H9 (cell line): ENCODE measurements around the gene NPHS1. TPM values are rescaled to one million over a fixed set of nuclear protein-coding genes. Genes with fewer than 3 reads are reported as not detected.

Source experiments
- DNase-seq: peaks from one replicate; pipeline ENCODE4 v3.0.0-alpha.2; 2017
- H2AFZ ChIP-seq: one replicate; pipeline ENCODE4 v1.6.1; 2013; ENCODE audit warnings: mild to moderate bottlenecking, low read length, control low read depth, moderate library complexity
- H2AK5ac ChIP-seq: 2 replicates; pipeline ENCODE4 v1.6.1; 2013; ENCODE audit warnings: low read length, control low read depth, mixed read lengths; ENCODE audit not compliant: insufficient read length
- H2BK120ac ChIP-seq: one replicate; pipeline ENCODE4 v1.6.1; 2013; ENCODE audit warnings: low read depth, mild to moderate bottlenecking, low read length, control low read depth, inconsistent platforms; ENCODE audit not compliant: poor library complexity, severe bottlenecking
- H2BK12ac ChIP-seq: 2 replicates; pipeline ENCODE4 v1.6.1; 2013; ENCODE audit warnings: low read length, control low read depth, mixed read lengths, low read depth; ENCODE audit not compliant: insufficient read length
- H2BK15ac ChIP-seq: 2 replicates; pipeline ENCODE4 v1.6.1; 2013; ENCODE audit warnings: low read depth, low read length, control low read depth
- H2BK20ac ChIP-seq: one replicate; pipeline ENCODE4 v1.6.1; 2013; ENCODE audit warnings: low read depth, mild to moderate bottlenecking, low read length, control low read depth, inconsistent platforms; ENCODE audit not compliant: poor library complexity, severe bottlenecking
- H2BK5ac ChIP-seq: 2 replicates; pipeline ENCODE4 v1.6.1; 2013; ENCODE audit warnings: low read length, control low read depth, mixed read lengths; ENCODE audit not compliant: insufficient read length
- H3K14ac ChIP-seq: 2 replicates; pipeline ENCODE4 v1.6.1; 2013; ENCODE audit warnings: low read length, control low read depth; ENCODE audit not compliant: insufficient read depth
- H3K18ac ChIP-seq: 2 replicates; pipeline ENCODE4 v1.6.1; 2013; ENCODE audit warnings: low read depth, mild to moderate bottlenecking, mixed read lengths, low read length, control low read depth; ENCODE audit not compliant: insufficient read length
- H3K23ac ChIP-seq: 2 replicates; pipeline ENCODE4 v1.6.1; 2013; ENCODE audit warnings: low read length, control low read depth, mixed read lengths, low read depth; ENCODE audit not compliant: insufficient read length
- H3K23me2 ChIP-seq: 2 replicates; pipeline ENCODE4 v1.6.1; 2013; ENCODE audit warnings: low read depth, mild to moderate bottlenecking, mixed read lengths, low read length, control low read depth; ENCODE audit not compliant: insufficient read length, poor library complexity, severe bottlenecking
- H3K27ac ChIP-seq: 2 replicates; pipeline ENCODE4 v1.5.1; 2013; ENCODE audit warnings: low read length, control low read depth, mixed read lengths, low read depth; ENCODE audit not compliant: insufficient read length
- H3K27me3 ChIP-seq: 2 replicates; pipeline ENCODE4 v1.6.1; 2013; ENCODE audit warnings: low read length, control low read depth, inconsistent platforms; ENCODE audit not compliant: insufficient read depth
- H3K4ac ChIP-seq: 2 replicates; pipeline ENCODE4 v1.6.1; 2013; ENCODE audit warnings: low read depth, mild to moderate bottlenecking, control low read depth, inconsistent platforms, low read length, moderate library complexity
- H3K4me1 ChIP-seq: 2 replicates; pipeline ENCODE4 v1.6.1; 2013; ENCODE audit warnings: low read length, control low read depth, inconsistent platforms; ENCODE audit not compliant: insufficient read depth
- H3K4me2 ChIP-seq: 2 replicates; pipeline ENCODE4 v1.6.1; 2013; ENCODE audit warnings: low read length, control low read depth, mixed read lengths; ENCODE audit not compliant: insufficient read length, insufficient read depth
- H3K56ac ChIP-seq: 2 replicates; pipeline ENCODE4 v1.6.1; 2013; ENCODE audit warnings: low read depth, mild to moderate bottlenecking, mixed read lengths, low read length, control low read depth; ENCODE audit not compliant: insufficient read length
- H3K79me1 ChIP-seq: 2 replicates; pipeline ENCODE4 v1.6.1; 2013; ENCODE audit warnings: low read depth, mild to moderate bottlenecking, moderate library complexity, low read length, control low read depth, inconsistent platforms; ENCODE audit not compliant: insufficient read depth, poor library complexity, severe bottlenecking
- H3K79me2 ChIP-seq: 2 replicates; pipeline ENCODE4 v1.6.1; 2013; ENCODE audit warnings: low read length, control low read depth, inconsistent platforms; ENCODE audit not compliant: insufficient read depth
- H3K9ac ChIP-seq: 2 replicates; pipeline ENCODE4 v1.6.1; 2013; ENCODE audit warnings: low read length, control low read depth, mixed read lengths; ENCODE audit not compliant: insufficient read length; ENCODE audit errors: extremely low read depth
- H3K9me3 ChIP-seq: one replicate; pipeline ENCODE4 v1.6.1; 2013; ENCODE audit warnings: low read depth, low read length, inconsistent platforms; ENCODE audit not compliant: control insufficient read depth
- H3T11ph ChIP-seq: one replicate; pipeline ENCODE4 v1.6.1; 2013; ENCODE audit warnings: mild to moderate bottlenecking, low read length, control low read depth, inconsistent platforms
- H4K20me1 ChIP-seq: one replicate; pipeline ENCODE4 v1.6.1; 2013; ENCODE audit not compliant: control insufficient read depth, insufficient read length, insufficient read depth
- H4K5ac ChIP-seq: 2 replicates; pipeline ENCODE4 v1.6.1; 2013; ENCODE audit warnings: low read depth, mild to moderate bottlenecking, mixed read lengths, low read length, control low read depth; ENCODE audit not compliant: insufficient read length
- H4K8ac ChIP-seq: replicated peaks from 2 replicates; pipeline ENCODE4 v1.6.1; 2013; ENCODE audit warnings: low read length, control low read depth, mixed read lengths, low read depth; ENCODE audit not compliant: insufficient read length
- H4K91ac ChIP-seq: 2 replicates; pipeline ENCODE4 v1.6.1; 2013; ENCODE audit warnings: low read depth, mild to moderate bottlenecking, moderate library complexity, mixed read lengths, low read length, control low read depth; ENCODE audit not compliant: insufficient read length
- H3K27ac Mint-ChIP-seq, 3 experiments: 2 replicates in 2 of 3; 3 replicates in 1 of 3; pipeline ENCODE4 v1.8.0; 2020 to 2021; ENCODE audit warnings: mixed read lengths in 3 of 3, mild to moderate bottlenecking in 1 of 3, moderate library complexity in 1 of 3
- H3K27me3 Mint-ChIP-seq: 2 replicates; pipeline ENCODE4 v1.8.0; 2021; ENCODE audit warnings: low read depth, mild to moderate bottlenecking, moderate library complexity, mixed read lengths
- H3K36me3 Mint-ChIP-seq, 3 experiments: 2 replicates in 2 of 3; 3 replicates in 1 of 3; pipeline ENCODE4 v1.8.0; 2020 to 2021; ENCODE audit warnings: low read depth in 3 of 3, mixed read lengths in 3 of 3; ENCODE audit not compliant: insufficient read depth in 1 of 3
- H3K4me1 Mint-ChIP-seq, 2 experiments: 2 replicates each; pipeline ENCODE4 v1.8.0; 2020; ENCODE audit warnings: mixed read lengths in 2 of 2
- H3K4me3 Mint-ChIP-seq, 2 experiments: 2 replicates in 1 of 2; 3 replicates in 1 of 2; pipeline ENCODE4 v1.8.0; 2020 to 2021; ENCODE audit warnings: mild to moderate bottlenecking in 2 of 2, mixed read lengths in 2 of 2, moderate library complexity in 1 of 2
- H3K9me3 Mint-ChIP-seq, 2 experiments: 2 replicates in 1 of 2; 3 replicates in 1 of 2; pipeline ENCODE4 v1.8.0; 2020; ENCODE audit warnings: mild to moderate bottlenecking in 2 of 2, mixed read lengths in 2 of 2, moderate library complexity in 1 of 2
- CTCF ChIP-seq: fragments of 200-600 bp; sonication (generic); conservative IDR thresholded peaks from 3 replicates; pipeline ENCODE4 v1.8.0; 2021; ENCODE audit warnings: antibody characterized with exemption, mild to moderate bottlenecking
- WGBS: extraction: QIAGEN DNeasy Blood & Tissue Kit; methylation state at CpG from one replicate; pipeline ENCODE4 v1.1.7; 2013; ENCODE audit warnings: missing lambda C conversion rate, low lambda C conversion rate, mixed read lengths; ENCODE audit not compliant: insufficient read length; ENCODE audit errors: extremely low coverage; 5-methylcytosine and 5-hydroxymethylcytosine counted together
- total RNA-seq: library from RNA; stranded (reverse); gene quantifications from 2 replicates; pipeline ENCODE4 v1.2.1, GENCODE V29; 2021

The NPHS1 gene
- total RNA-seq, 1 experiment from 2014 or later: 0.83 TPM

GRCh38 chr19:35788205-35788960 lies 63.9 kb downstream of the NPHS1 start:
- Histone ChIP-seq H3K56ac (no peak overlapping the region), H3K27ac (no peak overlapping the region), H2AK5ac (no peak overlapping the region), H3K18ac (no peak overlapping the region), H3K79me2 (no peaks in the 10 kb centered on the region), H3K9ac (no peak overlapping the region), H3K4me1 (no peaks in the 10 kb centered on the region), H2BK20ac (no peak overlapping the region), H3K14ac (no peak overlapping the region), H3T11ph (no peak overlapping the region), H3K23me2 (peaks cover 7% of the 10 kb centered on the region), H2BK120ac (no peak overlapping the region), H2BK12ac (no peak overlapping the region), H3K4ac (no peak overlapping the region), H4K20me1 (peaks cover 3% of the 10 kb centered on the region), H3K23ac (no peak overlapping the region), H3K4me2 (no peak overlapping the region), H3K79me1 (no peaks in the 10 kb centered on the region), H4K91ac (no peak overlapping the region), H4K5ac (no peak overlapping the region), H3K9me3 (no peaks in the 10 kb centered on the region), H2BK5ac (no peak overlapping the region), H4K8ac (no peak overlapping the region), H2AFZ (no peak overlapping the region), H3K27me3 (no peaks in the 10 kb centered on the region), H2BK15ac (no peak overlapping the region)
- Mint-ChIP-seq H3K27me3 (no peaks in the 10 kb centered on the region; the same call in 1 of the 2 replicates), H3K4me1 (peaks cover 12 to 24% of the 10 kb centered on the region in 2 experiments), H3K9me3 (no peaks in the 10 kb centered on the region; a peak in 1 of 5 replicates), H3K36me3 (no peaks in the 10 kb centered on the region; a peak in 1 of 7 replicates), H3K27ac (no peak overlapping the region), H3K4me3 (no peak overlapping the region; a peak in 1 of 5 replicates)
- no peak for TF ChIP-seq CTCF
- no CpG with 5 or more reads among the region's 12 CpGs for WGBS
- no peak for DNase-seq
